ENCODE data around the gene ASPDH. TPM values are rescaled to one million over a fixed set of nuclear protein-coding genes. Genes with fewer than 3 reads are reported as not detected.

Gene ASPDH
- total RNA-seq (2021; fragmentation: NEBNext Ultra II Directional; extraction: Animal tissue kit (Norgen Biotek cat#: 25700)): not detected
- long read RNA-seq: 0 reads

GRCh38 chr19:50513746-50514345 lies at the start of gene ASPDH:
TSS of gene ASPDH (minus strand) at chr19:50513913. CDS start at chr19:50513823, 90 bp downstream.
- Mint-ChIP-seq H3K4me3 (peak within 1 kb of the TSS; percentile 34; the same call in 1 of the 2 replicates), H3K27ac (no peak within 1 kb of the TSS), H3K36me3 (ENCODE audit: low read depth) (no peaks in the 10 kb centered on the region), H3K9me3 (no peaks in the 10 kb centered on the region), H3K4me1 (ENCODE audit: low read depth) (peaks cover 7% of the 10 kb centered on the region), H3K27me3 (ENCODE audit: insufficient read depth) (peaks cover 10% of the 10 kb centered on the region)
- TF ChIP-seq CTCF (IDR thresholded peaks at IDR 0.05): no peak
- no peak for DNase-seq

GRCh38 chr19:50562996-50563395 lies 49.3 kb upstream of the ASPDH start:
- H3K27me3 Mint-ChIP-seq (ENCODE audit: insufficient read depth): peaks cover 45% of the 10 kb centered on the region
- no peak for DNase-seq
- H3K9me3 Mint-ChIP-seq: no peaks in the 10 kb centered on the region
- no peak for TF ChIP-seq CTCF (IDR thresholded peaks at IDR 0.05)
- H3K4me3 Mint-ChIP-seq: no peak overlapping the region
- no peaks in the 10 kb centered on the region for H3K36me3 Mint-ChIP-seq (ENCODE audit: low read depth)
- no peaks in the 10 kb centered on the region for H3K4me1 Mint-ChIP-seq (ENCODE audit: low read depth)
- no peak overlapping the region for H3K27ac Mint-ChIP-seq

GRCh38 chr19:50562329-50562728 lies 48.6 kb upstream of the ASPDH start:
- Mint-ChIP-seq H3K4me3 (no peak overlapping the region), H3K36me3 (ENCODE audit: low read depth) (no peaks in the 10 kb centered on the region), H3K4me1 (ENCODE audit: low read depth) (no peaks in the 10 kb centered on the region), H3K27me3 (ENCODE audit: insufficient read depth) (peaks cover 46% of the 10 kb centered on the region), H3K9me3 (no peaks in the 10 kb centered on the region), H3K27ac (no peak overlapping the region)
- no peak for DNase-seq
- TF ChIP-seq CTCF (IDR thresholded peaks at IDR 0.05): no peak

GRCh38 chr19:50559636-50560035 lies 45.9 kb upstream of the ASPDH start:
- no peak for DNase-seq
- Mint-ChIP-seq H3K4me3 (no peak overlapping the region), H3K4me1 (ENCODE audit: low read depth) (peaks cover 6% of the 10 kb centered on the region), H3K9me3 (no peaks in the 10 kb centered on the region), H3K27ac (no peak overlapping the region), H3K36me3 (ENCODE audit: low read depth) (no peaks in the 10 kb centered on the region), H3K27me3 (ENCODE audit: insufficient read depth) (peaks cover 33% of the 10 kb centered on the region)
- no peak for TF ChIP-seq CTCF (IDR thresholded peaks at IDR 0.05)

- H3K27me3 Mint-ChIP-seq (ENCODE audit: insufficient read depth): peaks cover 29% of the 10 kb centered on the region
- peaks cover 6% of the 10 kb centered on the region for H3K4me1 Mint-ChIP-seq (ENCODE audit: low read depth)
- no peak overlapping the region for H3K27ac Mint-ChIP-seq
- no peaks in the 10 kb centered on the region for H3K9me3 Mint-ChIP-seq
- no peaks in the 10 kb centered on the region for H3K36me3 Mint-ChIP-seq (ENCODE audit: low read depth)
- no peak overlapping the region for H3K4me3 Mint-ChIP-seq
- TF ChIP-seq CTCF (IDR thresholded peaks at IDR 0.05): no peak
- no peak for DNase-seq
Measured at GRCh38 chr19:50558449-50558848, 44.7 kb upstream of the ASPDH start.

Data from HFFc6 (cell line).